ENCODE data around the gene GPR141. TPM values are rescaled to one million over a fixed set of nuclear protein-coding genes. Genes with fewer than 3 reads are reported as not detected.

Gene GPR141
- total RNA-seq, 1 donor from 2014 or later, result 0.33 TPM

DNA sequence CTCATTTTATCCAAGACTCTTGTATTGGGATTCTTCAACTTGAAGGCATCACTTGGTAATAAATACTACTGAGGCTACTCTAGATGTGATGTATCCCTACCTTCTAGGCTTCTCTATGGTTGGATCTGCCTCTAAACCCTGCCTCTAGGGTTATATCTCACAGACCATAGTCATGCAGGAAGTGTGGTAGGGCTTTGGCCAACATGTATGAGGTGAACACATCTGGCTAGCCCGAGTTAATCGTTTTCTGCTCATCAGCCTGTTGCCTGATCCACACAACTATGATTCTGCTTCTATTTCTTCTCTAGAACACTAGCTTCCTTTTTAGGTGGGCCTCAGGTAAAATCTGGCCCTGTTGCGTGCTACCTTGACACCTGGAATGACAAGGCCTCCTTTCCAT is 86.2 kb downstream of the GPR141 start:
- no peaks in the 10 kb centered on the region for H3K27me3 ChIP-seq (ENCODE audit: low read depth)
- H3K27ac ChIP-seq (replicated peaks), result no peak overlapping the region
- intact Hi-C loops (cut with micrococcal nuclease), result no loop called here
- no peaks in the 10 kb centered on the region for H3K36me3 ChIP-seq
- DNase-seq, result no peak
- H3K9me3 ChIP-seq (replicated peaks), result peaks cover under 1% of the 10 kb centered on the region
- TF ChIP-seq, protein P1, sequence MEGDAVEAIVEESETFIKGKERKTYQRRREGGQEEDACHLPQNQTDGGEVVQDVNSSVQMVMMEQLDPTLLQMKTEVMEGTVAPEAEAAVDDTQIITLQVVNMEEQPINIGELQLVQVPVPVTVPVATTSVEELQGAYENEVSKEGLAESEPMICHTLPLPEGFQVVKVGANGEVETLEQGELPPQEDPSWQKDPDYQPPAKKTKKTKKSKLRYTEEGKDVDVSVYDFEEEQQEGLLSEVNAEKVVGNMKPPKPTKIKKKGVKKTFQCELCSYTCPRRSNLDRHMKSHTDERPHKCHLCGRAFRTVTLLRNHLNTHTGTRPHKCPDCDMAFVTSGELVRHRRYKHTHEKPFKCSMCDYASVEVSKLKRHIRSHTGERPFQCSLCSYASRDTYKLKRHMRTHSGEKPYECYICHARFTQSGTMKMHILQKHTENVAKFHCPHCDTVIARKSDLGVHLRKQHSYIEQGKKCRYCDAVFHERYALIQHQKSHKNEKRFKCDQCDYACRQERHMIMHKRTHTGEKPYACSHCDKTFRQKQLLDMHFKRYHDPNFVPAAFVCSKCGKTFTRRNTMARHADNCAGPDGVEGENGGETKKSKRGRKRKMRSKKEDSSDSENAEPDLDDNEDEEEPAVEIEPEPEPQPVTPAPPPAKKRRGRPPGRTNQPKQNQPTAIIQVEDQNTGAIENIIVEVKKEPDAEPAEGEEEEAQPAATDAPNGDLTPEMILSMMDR (IDR thresholded peaks at IDR 0.05; ENCODE audit: borderline replicate concordance), result no peak
- no peaks in the 10 kb centered on the region for H3K4me1 ChIP-seq
- no peak overlapping the region for H3K4me3 ChIP-seq

DNA sequence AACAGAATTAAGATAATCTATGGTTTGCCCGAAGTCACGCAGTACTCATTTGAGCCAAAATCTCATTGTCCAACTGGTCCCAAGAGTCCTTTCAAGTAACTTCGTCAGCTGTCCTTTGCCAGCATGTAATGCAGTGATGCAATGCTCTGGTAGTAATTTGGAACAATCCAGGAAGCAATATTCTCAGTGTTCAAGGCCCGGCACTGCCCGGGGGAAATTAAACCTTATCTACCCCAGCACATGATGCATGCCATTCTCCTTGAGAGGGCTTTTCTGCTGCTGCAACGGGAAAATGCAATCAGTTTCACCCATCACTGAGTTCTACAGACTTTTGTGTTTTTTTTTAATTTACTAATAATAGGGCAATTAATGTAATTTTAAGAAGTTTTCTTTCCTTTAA is 87.3 kb downstream of the GPR141 start:
- Histone ChIP-seq H3K4me3 (no peak overlapping the region), H3K4me1 (no peaks in the 10 kb centered on the region), H3K27ac (replicated peaks) (no peak overlapping the region), H3K9me3 (replicated peaks) (peaks cover 8% of the 10 kb centered on the region), H3K27me3 (ENCODE audit: low read depth) (no peaks in the 10 kb centered on the region), H3K36me3 (no peaks in the 10 kb centered on the region)
- DNase-seq, result no peak
- TF ChIP-seq, protein P1 (IDR thresholded peaks at IDR 0.05; ENCODE audit: borderline replicate concordance), result no peak
- intact Hi-C loops (cut with micrococcal nuclease), result no loop called here

DNA sequence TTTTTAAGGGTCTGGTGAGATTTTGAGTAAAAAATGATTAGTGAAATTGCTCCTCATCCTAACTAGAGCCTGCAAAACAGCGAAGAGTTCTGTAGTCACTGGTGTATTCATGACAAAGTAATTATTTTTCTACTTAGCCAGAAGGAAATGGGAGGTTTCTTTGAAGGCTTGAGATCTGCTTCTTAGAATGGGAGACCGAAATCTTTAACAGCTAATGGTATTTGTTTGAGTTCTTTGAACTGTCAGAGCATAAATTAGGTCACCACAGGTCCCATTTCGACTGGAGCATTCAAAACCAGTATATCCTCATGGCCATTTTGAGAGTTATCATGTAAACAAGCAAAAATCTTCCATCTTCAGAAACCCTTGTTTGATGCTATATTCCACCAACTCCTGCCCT is 87.8 kb downstream of the GPR141 start:
- no peak for DNase-seq

DNA sequence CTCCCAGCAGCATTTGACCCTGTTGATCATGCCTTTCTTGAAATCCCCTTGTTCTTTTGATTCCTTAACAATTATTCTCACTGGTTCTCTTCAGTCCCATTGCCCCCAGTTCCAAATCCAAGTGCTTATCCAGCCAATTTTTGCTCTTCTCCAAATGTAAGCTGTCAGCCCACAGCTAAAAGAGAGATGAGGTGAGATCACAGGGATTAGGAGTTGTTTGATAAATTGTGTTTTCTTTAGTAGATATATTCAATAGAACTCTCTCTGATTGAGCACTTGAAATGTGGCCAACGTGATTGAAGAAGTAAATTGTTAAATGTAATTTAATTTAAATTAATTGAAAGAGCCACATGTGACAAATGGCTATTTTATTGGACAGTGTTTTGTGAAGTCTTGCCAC is 88.2 kb downstream of the GPR141 start:
- Histone ChIP-seq H3K9me3 (replicated peaks) (peaks cover 15% of the 10 kb centered on the region), H3K27ac (replicated peaks) (no peak overlapping the region), H3K27me3 (ENCODE audit: low read depth) (no peaks in the 10 kb centered on the region), H3K36me3 (no peaks in the 10 kb centered on the region), H3K4me1 (no peaks in the 10 kb centered on the region), H3K4me3 (no peak overlapping the region)
- intact Hi-C loops (cut with micrococcal nuclease), result no loop called here
- TF ChIP-seq, protein P1 (IDR thresholded peaks at IDR 0.05; ENCODE audit: borderline replicate concordance), result no peak
- no peak for DNase-seq

More for the DNA sequence above, 87.8 kb downstream of the GPR141 start:
- H3K9me3 ChIP-seq (replicated peaks), result peaks cover 13% of the 10 kb centered on the region
- TF ChIP-seq, protein P1 (IDR thresholded peaks at IDR 0.05; ENCODE audit: borderline replicate concordance), result no peak
- H3K27ac ChIP-seq (replicated peaks), result no peak overlapping the region
- H3K4me1 ChIP-seq, result no peaks in the 10 kb centered on the region
- H3K27me3 ChIP-seq (ENCODE audit: low read depth), result no peaks in the 10 kb centered on the region
- H3K4me3 ChIP-seq, result no peak overlapping the region
- intact Hi-C loops (cut with micrococcal nuclease), result no loop called here
- H3K36me3 ChIP-seq, result no peaks in the 10 kb centered on the region

DNA sequence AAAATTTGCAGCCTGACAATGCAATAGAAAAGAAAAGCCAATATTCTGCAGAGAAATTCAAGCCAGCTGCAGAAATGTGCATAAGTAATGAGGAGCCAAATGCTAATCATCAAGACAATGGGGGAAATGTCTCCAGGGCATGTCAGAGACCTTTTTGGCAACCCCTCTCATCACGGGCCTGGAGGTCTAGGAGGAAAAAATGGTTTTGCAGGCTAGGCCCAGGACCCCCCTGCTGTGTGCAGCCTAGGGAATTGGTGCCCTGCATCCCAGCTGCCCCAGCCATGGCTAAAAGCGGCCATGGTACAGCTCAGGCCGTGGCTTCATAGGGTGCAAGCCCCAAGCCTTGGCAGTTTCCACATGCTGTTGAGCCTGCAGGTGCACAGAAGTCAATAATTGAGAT is 92.4 kb downstream of the GPR141 start:
- Histone ChIP-seq H3K27me3 (ENCODE audit: low read depth) (no peaks in the 10 kb centered on the region), H3K4me3 (no peak overlapping the region), H3K27ac (replicated peaks) (no peak overlapping the region), H3K4me1 (no peaks in the 10 kb centered on the region), H3K9me3 (replicated peaks) (peaks cover 32% of the 10 kb centered on the region), H3K36me3 (no peaks in the 10 kb centered on the region)
- TF ChIP-seq, protein P1 (IDR thresholded peaks at IDR 0.05; ENCODE audit: borderline replicate concordance), result no peak
- intact Hi-C loops (cut with micrococcal nuclease), result no loop called here
- DNase-seq, result no peak

DNA sequence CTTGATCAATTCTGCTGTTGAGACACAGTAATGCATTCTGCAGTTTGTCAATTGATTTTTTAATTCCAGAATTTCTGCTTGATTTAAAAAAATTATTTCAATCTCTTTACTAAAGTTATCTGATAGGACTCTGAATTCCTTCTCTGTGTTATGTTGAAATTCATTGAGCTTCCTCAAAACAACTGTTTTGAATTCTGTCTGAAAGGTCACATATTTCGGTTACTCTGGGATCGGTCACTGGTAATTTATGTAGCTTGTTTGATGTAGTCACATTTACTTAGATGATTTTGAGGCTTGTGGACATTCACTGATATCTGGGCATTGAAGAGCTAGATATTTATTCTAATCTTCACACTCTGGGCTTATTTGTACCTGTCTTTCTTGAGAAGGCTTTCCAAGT is 97.6 kb downstream of the GPR141 start:
- intact Hi-C loops (cut with micrococcal nuclease), result no loop called here
- no peak for DNase-seq
- H3K4me3 ChIP-seq, result no peak overlapping the region
- no peaks in the 10 kb centered on the region for H3K36me3 ChIP-seq
- no peaks in the 10 kb centered on the region for H3K27me3 ChIP-seq (ENCODE audit: low read depth)
- no peaks in the 10 kb centered on the region for H3K4me1 ChIP-seq
- no peak overlapping the region for H3K27ac ChIP-seq (replicated peaks)
- H3K9me3 ChIP-seq (replicated peaks), result peaks cover 20% of the 10 kb centered on the region
- TF ChIP-seq, protein P1 (IDR thresholded peaks at IDR 0.05; ENCODE audit: borderline replicate concordance), result no peak
